ENCODE results near the gene GMDS.

The GMDS gene

DNA sequence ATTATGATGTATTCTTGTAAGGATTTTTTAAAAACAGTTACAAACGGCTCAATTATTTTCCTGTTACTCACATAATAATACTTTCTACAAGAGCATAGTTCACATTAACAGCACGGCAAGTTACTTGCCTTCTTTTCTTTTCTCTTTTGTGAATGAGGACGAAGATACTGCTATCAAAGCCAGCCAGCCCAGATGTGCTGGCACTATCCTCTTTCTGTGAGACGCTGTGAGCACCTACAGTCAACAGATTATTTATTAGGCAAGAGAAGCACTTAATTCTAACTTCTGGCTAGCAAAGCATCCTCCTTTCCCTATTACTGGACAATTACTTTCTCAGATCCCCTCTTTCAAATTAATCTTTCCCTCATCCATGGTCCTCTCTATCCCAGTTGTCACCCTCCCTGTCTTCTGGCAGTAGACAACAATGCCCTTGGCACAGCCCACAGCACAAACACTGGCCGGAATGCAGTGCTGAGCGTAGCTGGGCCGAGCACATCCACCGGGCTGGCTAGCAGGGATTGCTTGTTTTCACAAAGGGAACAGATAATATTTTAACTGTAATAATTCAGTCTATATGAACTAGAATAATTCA is 373.6 kb downstream of the GMDS start:
- Histone ChIP-seq H3K4me1 (peaks cover 0 to 44% (median 16%) of the 10 kb centered on the region in 4 donors), H3K27me3 (no peaks in the 10 kb centered on the region), H3K4me3 (peak overlapping the region; percentile 23 to 24), H3K36me3 (no peaks in the 10 kb centered on the region), H3K27ac (peak overlapping the region; percentile 79 to 82), H3K9me3 (no peaks in the 10 kb centered on the region)
- DNase-seq, result peak; percentile 42 to 77
- intact Hi-C loops (cut with DNase I; ENCODE audit: low total_unique reads), result no loop called here
- TF ChIP-seq, protein P1, sequence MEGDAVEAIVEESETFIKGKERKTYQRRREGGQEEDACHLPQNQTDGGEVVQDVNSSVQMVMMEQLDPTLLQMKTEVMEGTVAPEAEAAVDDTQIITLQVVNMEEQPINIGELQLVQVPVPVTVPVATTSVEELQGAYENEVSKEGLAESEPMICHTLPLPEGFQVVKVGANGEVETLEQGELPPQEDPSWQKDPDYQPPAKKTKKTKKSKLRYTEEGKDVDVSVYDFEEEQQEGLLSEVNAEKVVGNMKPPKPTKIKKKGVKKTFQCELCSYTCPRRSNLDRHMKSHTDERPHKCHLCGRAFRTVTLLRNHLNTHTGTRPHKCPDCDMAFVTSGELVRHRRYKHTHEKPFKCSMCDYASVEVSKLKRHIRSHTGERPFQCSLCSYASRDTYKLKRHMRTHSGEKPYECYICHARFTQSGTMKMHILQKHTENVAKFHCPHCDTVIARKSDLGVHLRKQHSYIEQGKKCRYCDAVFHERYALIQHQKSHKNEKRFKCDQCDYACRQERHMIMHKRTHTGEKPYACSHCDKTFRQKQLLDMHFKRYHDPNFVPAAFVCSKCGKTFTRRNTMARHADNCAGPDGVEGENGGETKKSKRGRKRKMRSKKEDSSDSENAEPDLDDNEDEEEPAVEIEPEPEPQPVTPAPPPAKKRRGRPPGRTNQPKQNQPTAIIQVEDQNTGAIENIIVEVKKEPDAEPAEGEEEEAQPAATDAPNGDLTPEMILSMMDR (IDR thresholded peaks at IDR 0.05), result no peak

DNA sequence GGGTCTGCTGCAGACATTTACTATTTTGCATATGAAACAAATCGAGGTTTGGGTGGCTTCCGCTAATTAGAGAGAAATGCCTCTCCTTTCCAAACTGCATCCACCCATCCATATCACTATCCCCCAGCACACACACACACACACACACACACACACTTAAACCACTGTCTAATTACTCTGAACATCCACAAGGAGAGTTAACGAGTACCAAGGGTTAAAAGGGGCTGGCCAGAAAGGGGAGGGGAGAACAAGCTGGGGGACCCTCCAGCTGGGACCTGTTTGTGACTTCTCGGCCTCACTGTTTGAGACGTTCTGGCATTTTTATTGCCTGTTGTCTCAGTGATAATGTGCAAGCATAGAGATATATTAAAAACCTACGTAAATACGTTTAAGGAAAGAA is 374.5 kb downstream of the GMDS start:
- Histone ChIP-seq H3K27ac (peak overlapping the region; percentile 79 to 82), H3K36me3 (no peaks in the 10 kb centered on the region), H3K4me3 (no peak overlapping the region), H3K9me3 (no peaks in the 10 kb centered on the region), H3K4me1 (peaks cover 0 to 44% (median 16%) of the 10 kb centered on the region in 4 donors), H3K27me3 (no peaks in the 10 kb centered on the region)
- intact Hi-C loops (cut with DNase I; ENCODE audit: low total_unique reads), result no loop called here
- TF ChIP-seq, protein P1 (IDR thresholded peaks at IDR 0.05), result no peak
- DNase-seq, result no peak

DNA sequence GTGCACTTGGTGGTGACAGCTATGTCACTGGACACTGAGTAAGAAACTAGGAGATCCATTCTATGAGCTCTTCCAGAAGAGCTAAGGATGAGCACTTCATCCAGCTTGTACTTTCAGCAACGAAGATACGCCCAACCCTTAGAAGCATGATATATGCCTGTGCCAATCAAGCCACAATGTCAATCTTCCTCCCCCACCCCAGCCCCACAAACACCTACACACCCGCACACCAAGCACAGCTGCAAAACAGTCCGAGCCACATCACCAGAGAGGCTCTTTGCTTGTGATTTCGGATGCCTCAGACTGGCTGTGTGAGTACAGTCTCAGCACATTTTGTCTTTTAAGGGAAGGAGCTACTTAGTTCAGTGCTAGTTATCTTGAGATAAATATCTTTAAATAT is 375.2 kb downstream of the GMDS start:
- Histone ChIP-seq H3K27ac (peak overlapping the region; percentile 51 to 79), H3K27me3 (no peaks in the 10 kb centered on the region), H3K4me1 (peaks cover 0 to 44% (median 16%) of the 10 kb centered on the region in 4 donors), H3K4me3 (no peak overlapping the region), H3K36me3 (no peaks in the 10 kb centered on the region), H3K9me3 (no peaks in the 10 kb centered on the region)
- intact Hi-C loops (cut with DNase I; ENCODE audit: low total_unique reads), result no loop called here
- TF ChIP-seq, protein P1 (IDR thresholded peaks at IDR 0.05), result no peak
- no peak for DNase-seq

DNA sequence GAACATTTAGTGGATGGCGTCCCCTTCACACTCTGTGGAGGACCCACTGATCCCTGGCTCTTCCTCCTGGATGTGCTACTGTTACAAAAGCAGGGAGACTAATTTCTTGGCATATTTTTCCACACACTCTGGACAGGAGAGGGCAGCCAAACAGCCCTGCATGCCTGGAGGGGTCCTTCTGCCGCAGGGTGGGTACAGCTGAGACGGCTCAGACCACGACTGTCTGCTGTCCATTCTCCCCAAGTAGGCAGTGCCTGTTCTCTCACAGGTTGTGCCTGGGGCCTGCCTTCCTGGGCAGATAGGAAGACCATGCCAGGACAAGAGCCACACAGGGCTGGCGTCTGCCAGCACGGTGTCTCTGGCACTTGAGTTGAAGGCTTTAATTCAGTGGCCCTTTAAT is 375.6 kb downstream of the GMDS start:
- Histone ChIP-seq H3K36me3 (no peaks in the 10 kb centered on the region), H3K27me3 (no peaks in the 10 kb centered on the region), H3K9me3 (no peaks in the 10 kb centered on the region), H3K4me3 (no peak overlapping the region), H3K27ac (peak overlapping the region; percentile 51 to 79), H3K4me1 (peaks cover 0 to 45% (median 16%) of the 10 kb centered on the region in 4 donors)
- DNase-seq, result no peak
- intact Hi-C loops (cut with DNase I; ENCODE audit: low total_unique reads), result no loop called here
- TF ChIP-seq, protein P1 (IDR thresholded peaks at IDR 0.05), result no peak

DNA sequence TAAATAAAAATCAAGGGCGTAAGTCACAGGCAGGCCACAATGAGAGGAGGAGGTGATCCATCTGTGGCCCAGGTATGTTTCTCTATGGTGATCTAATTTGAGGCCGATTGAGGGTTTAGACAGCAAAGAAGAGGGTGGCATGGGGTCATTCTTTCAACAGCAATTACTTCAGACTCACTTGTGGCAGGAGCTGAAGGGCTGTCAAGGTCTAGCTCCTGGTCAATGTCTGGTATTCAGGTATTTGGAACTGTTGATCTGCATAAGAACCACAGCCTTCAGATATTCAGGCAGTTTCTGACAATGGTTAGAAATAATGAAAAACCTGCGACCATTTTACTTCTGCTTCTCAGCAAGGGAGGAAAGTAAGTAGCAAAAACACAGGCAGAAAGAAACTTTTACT is 376.1 kb downstream of the GMDS start:
- TF ChIP-seq, protein P1 (IDR thresholded peaks at IDR 0.05), result no peak
- Histone ChIP-seq H3K4me1 (peaks cover 0 to 50% (median 16%) of the 10 kb centered on the region in 4 donors), H3K4me3 (no peak overlapping the region), H3K27me3 (no peaks in the 10 kb centered on the region), H3K9me3 (no peaks in the 10 kb centered on the region), H3K36me3 (no peaks in the 10 kb centered on the region), H3K27ac (peak overlapping the region; percentile 51 to 79)
- no peak for DNase-seq
- intact Hi-C loops (cut with DNase I; ENCODE audit: low total_unique reads), result no loop called here

All from tibial artery (tissue), 4 donors.